CD8-positive, alpha-beta memory T cell (primary cell): ENCODE data around the gene UGT2B10. TPM values are rescaled to one million over a fixed set of nuclear protein-coding genes. Genes with fewer than 3 reads are reported as not detected.

ENCODE experiments used
- CTCF ChIA-PET: fragments of 350-600 bp; sonication (Branson Sonifier 250); formaldehyde crosslinking; loops from one replicate; lab custom pipeline; 2021; ENCODE audit warnings: antibody characterized with exemption; lab: Charles Lee
- POLR2A ChIA-PET: fragments of 350-600 bp; sonication (Branson Sonifier 250); formaldehyde crosslinking; loops from one replicate; lab custom pipeline; 2021; ENCODE audit warnings: antibody characterized with exemption; lab: Charles Lee
- DNase-seq, 5 donors: peaks; one replicate each; pipeline versions ENCODE4 v3.0.0 to v3.0.0-alpha.2; 2020 to 2022; ENCODE audit warnings: mixed read lengths in 1 of 5
- H3K27ac ChIP-seq: one replicate; pipeline ENCODE4 v1.7.0; 2013; ENCODE audit warnings: low read depth, mild to moderate bottlenecking, low read length, moderate library complexity
- H3K27me3 ChIP-seq: 2 replicates; pipeline ENCODE4 v1.7.0; 2013; ENCODE audit warnings: low read length, mild to moderate bottlenecking; ENCODE audit not compliant: insufficient read depth, poor library complexity, severe bottlenecking
- H3K36me3 ChIP-seq: 2 replicates; pipeline ENCODE4 v1.7.0; 2013; ENCODE audit warnings: mild to moderate bottlenecking, low read length, moderate library complexity; ENCODE audit not compliant: insufficient read depth
- H3K4me1 ChIP-seq: 2 replicates; pipeline ENCODE4 v1.7.0; 2013; ENCODE audit warnings: mild to moderate bottlenecking, low read length, moderate library complexity; ENCODE audit not compliant: insufficient read depth
- H3K4me3 ChIP-seq: 2 replicates; pipeline ENCODE4 v1.7.0; 2013; ENCODE audit warnings: mild to moderate bottlenecking, low read length
- H3K9me3 ChIP-seq: 2 replicates; pipeline ENCODE4 v1.7.0; 2013; ENCODE audit warnings: mild to moderate bottlenecking, low read length
- H3K27ac Mint-ChIP-seq, 8 donors: one replicate each; pipeline ENCODE4 v1.8.0; 2020 to 2021; ENCODE audit warnings: mixed read lengths in 8 of 8, mild to moderate bottlenecking in 6 of 8, inconsistent platforms in 3 of 8, moderate library complexity in 3 of 8
- H3K27me3 Mint-ChIP-seq, 2 donors: one replicate each; pipeline ENCODE4 v1.8.0; 2020 to 2021; ENCODE audit warnings: mixed read lengths in 2 of 2, mild to moderate bottlenecking in 1 of 2, moderate library complexity in 1 of 2
- H3K36me3 Mint-ChIP-seq, 3 donors: one replicate each; pipeline ENCODE4 v1.8.0; 2020 to 2021; ENCODE audit warnings: mixed read lengths in 3 of 3, inconsistent platforms in 1 of 3, mild to moderate bottlenecking in 1 of 3
- H3K4me1 Mint-ChIP-seq, 3 donors: one replicate each; pipeline ENCODE4 v1.8.0; 2020 to 2021; ENCODE audit warnings: mixed read lengths in 3 of 3, inconsistent platforms in 1 of 3, mild to moderate bottlenecking in 1 of 3
- H3K4me3 Mint-ChIP-seq, 7 donors: one replicate each; pipeline ENCODE4 v1.8.0; 2020 to 2021; ENCODE audit warnings: mixed read lengths in 7 of 7, mild to moderate bottlenecking in 6 of 7, moderate library complexity in 4 of 7, inconsistent platforms in 2 of 7
- H3K9me3 Mint-ChIP-seq, 5 donors: one replicate each; pipeline ENCODE4 v1.8.0; 2020 to 2022; ENCODE audit warnings: mixed read lengths in 5 of 5, mild to moderate bottlenecking in 3 of 5, moderate library complexity in 2 of 5, inconsistent platforms in 1 of 5
- polyA plus RNA-seq: library from polyadenylated mRNA; unstranded; fragments of 300-500 nt; fragmentation: Illumina TruSeq; gene quantifications from one replicate; pipeline ENCODE4 v1.2.3, GENCODE V29; 2021
- total RNA-seq, 2 experiments: library from RNA; stranded (reverse); gene quantifications; one replicate each; pipeline ENCODE4 v1.2.3, GENCODE V29; 2021

UGT2B10 gene
- total and polyA plus RNA-seq, 3 experiments from 2014 or later = not detected

DNA sequence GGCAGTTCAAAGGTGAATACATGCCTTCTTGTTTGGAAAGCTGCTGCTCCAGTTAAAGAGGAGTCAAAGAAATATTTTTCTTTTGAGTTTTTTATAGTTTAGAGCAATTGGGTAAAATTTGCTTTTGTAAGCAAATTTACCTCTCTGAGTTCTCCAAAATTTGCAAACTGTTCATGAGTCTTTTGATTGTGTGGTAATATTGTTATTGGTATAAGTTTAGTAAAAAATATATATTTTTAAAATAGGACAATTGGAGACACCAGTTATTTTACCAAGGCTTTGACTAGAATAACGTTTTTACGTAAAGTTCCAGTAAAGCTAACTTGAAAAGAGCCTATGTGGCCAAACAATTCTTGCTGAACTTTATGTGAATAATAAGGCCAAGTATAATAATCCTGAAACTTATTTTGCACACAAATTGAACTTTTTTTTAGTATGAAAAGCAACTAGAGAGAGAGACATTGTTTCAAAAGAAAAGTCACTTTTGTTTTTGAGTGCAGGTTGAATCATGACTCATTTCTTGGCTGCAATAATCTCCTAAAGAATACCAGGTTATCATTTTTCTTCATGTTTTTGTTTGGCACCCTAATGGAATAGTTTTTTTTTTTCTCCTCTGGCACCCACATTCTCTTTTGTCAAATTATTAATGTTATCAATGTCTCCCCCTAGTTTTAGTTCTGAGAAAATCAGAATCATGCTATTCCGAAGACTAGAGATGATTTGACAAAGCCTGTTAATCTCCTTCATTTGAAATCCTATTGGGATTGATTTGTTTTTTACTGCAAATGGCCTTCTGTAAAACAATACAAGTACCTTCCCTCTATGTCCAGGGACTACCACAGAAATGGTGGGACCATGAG is 57.1 kb downstream of the UGT2B10 start:
- DNase-seq = no peak
- no peaks in the 10 kb centered on the region for H3K4me1 ChIP-seq
- POLR2A ChIA-PET = no interaction called here
- CTCF ChIA-PET = no interaction called here
- no peak overlapping the region for H3K27ac ChIP-seq
- H3K36me3 ChIP-seq = no peaks in the 10 kb centered on the region
- no peaks in the 10 kb centered on the region for H3K9me3 ChIP-seq
- Mint-ChIP-seq H3K27me3 (no peaks in the 10 kb centered on the region), H3K9me3 (peaks cover 0 to 3% (median 0%) of the 10 kb centered on the region in 5 donors), H3K4me3 (no peak overlapping the region), H3K4me1 (no peaks in the 10 kb centered on the region), H3K36me3 (no peaks in the 10 kb centered on the region), H3K27ac (no peak overlapping the region)
- H3K4me3 ChIP-seq = no peak overlapping the region
- H3K27me3 ChIP-seq = no peaks in the 10 kb centered on the region

DNA sequence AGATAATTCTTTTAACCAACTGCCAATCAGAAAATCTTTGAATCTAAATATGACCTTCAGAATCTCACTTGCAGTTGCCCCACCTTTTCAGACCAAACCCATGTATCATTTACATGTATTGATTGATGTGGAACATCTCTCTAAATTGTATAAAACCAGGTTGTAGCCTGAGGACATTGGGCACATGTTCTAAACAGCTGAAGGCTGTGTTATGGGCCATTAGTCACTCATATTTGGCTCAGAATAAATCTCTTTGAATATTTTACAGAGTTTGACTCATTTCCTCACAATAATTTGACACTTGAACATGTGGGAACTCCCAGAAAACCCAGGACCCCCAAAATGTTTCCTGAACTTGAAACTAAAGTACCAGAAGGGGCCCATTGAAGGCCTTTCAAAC is 58.7 kb downstream of the UGT2B10 start:
- H3K4me3 ChIP-seq = no peak overlapping the region
- Mint-ChIP-seq H3K4me1 (no peaks in the 10 kb centered on the region), H3K27me3 (no peaks in the 10 kb centered on the region), H3K36me3 (no peaks in the 10 kb centered on the region), H3K27ac (no peak overlapping the region), H3K9me3 (peaks cover 0 to 3% (median 0%) of the 10 kb centered on the region in 5 donors), H3K4me3 (no peak overlapping the region)
- H3K27me3 ChIP-seq = no peaks in the 10 kb centered on the region
- H3K9me3 ChIP-seq = no peaks in the 10 kb centered on the region
- H3K36me3 ChIP-seq = no peaks in the 10 kb centered on the region
- DNase-seq = no peak
- ChIA-PET POLR2A (no interaction called here), CTCF (no interaction called here)
- no peaks in the 10 kb centered on the region for H3K4me1 ChIP-seq
- H3K27ac ChIP-seq = no peak overlapping the region

GRCh38 chr4:68877555-68877954 is 61.8 kb downstream of the UGT2B10 start:
- no peak overlapping the region for H3K4me3 Mint-ChIP-seq
- CTCF ChIA-PET = no interaction called here
- POLR2A ChIA-PET = no interaction called here
- H3K36me3 Mint-ChIP-seq = no peaks in the 10 kb centered on the region
- peaks cover 0 to 3% (median 0%) of the 10 kb centered on the region in 5 donors for H3K9me3 Mint-ChIP-seq
- H3K27ac Mint-ChIP-seq = no peak overlapping the region
- Histone ChIP-seq H3K9me3 (no peaks in the 10 kb centered on the region), H3K4me1 (no peaks in the 10 kb centered on the region), H3K27me3 (no peaks in the 10 kb centered on the region), H3K4me3 (no peak overlapping the region), H3K36me3 (no peaks in the 10 kb centered on the region), H3K27ac (no peak overlapping the region)
- no peaks in the 10 kb centered on the region for H3K4me1 Mint-ChIP-seq
- no peak for DNase-seq
- no peaks in the 10 kb centered on the region for H3K27me3 Mint-ChIP-seq

- CTCF ChIA-PET = no interaction called here
- Histone ChIP-seq H3K4me3 (no peak overlapping the region), H3K27ac (no peak overlapping the region), H3K4me1 (no peaks in the 10 kb centered on the region), H3K27me3 (no peaks in the 10 kb centered on the region), H3K9me3 (no peaks in the 10 kb centered on the region), H3K36me3 (no peaks in the 10 kb centered on the region)
- H3K27ac Mint-ChIP-seq = no peak overlapping the region
- DNase-seq = no peak
- no peaks in the 10 kb centered on the region for H3K4me1 Mint-ChIP-seq
- POLR2A ChIA-PET = no interaction called here
- H3K27me3 Mint-ChIP-seq = no peaks in the 10 kb centered on the region
- H3K4me3 Mint-ChIP-seq = no peak overlapping the region
- peaks cover 0 to 3% (median 0%) of the 10 kb centered on the region in 5 donors for H3K9me3 Mint-ChIP-seq
- no peaks in the 10 kb centered on the region for H3K36me3 Mint-ChIP-seq
Observed at GRCh38 chr4:68878048-68878447, 62.3 kb downstream of the UGT2B10 start.

Other genes starting within 250 kb of the UGT2B10 start
- not detected for gene UGT2B17, start 239.7 kb upstream of the UGT2B10 start, total RNA-seq
- gene UGT2B17, start 239.7 kb upstream of the UGT2B10 start, polyA plus RNA-seq = not detected
- not detected for gene UGT2B15, start 145.3 kb upstream of the UGT2B10 start, total RNA-seq
- gene UGT2B15, start 145.3 kb upstream of the UGT2B10 start, polyA plus RNA-seq = not detected
- gene UGT2A3, start 135.8 kb downstream of the UGT2B10 start, total RNA-seq = not detected
- not detected for gene UGT2A3, start 135.8 kb downstream of the UGT2B10 start, polyA plus RNA-seq